GM21423 (cell line): ENCODE measurements around the gene CLN5.
A peak's percentile ranks its signal among the peaks of the same experiment; 100 is the strongest.

Experiments
- ATAC-seq: cut with Tn5 transposase; IDR thresholded peaks from one replicate; pipeline ENCODE4 v1.9.1; 2021; ENCODE audit warnings: mild to moderate bottlenecking, moderate library complexity; ENCODE audit not compliant: unreplicated experiment

CLN5 gene

DNA sequence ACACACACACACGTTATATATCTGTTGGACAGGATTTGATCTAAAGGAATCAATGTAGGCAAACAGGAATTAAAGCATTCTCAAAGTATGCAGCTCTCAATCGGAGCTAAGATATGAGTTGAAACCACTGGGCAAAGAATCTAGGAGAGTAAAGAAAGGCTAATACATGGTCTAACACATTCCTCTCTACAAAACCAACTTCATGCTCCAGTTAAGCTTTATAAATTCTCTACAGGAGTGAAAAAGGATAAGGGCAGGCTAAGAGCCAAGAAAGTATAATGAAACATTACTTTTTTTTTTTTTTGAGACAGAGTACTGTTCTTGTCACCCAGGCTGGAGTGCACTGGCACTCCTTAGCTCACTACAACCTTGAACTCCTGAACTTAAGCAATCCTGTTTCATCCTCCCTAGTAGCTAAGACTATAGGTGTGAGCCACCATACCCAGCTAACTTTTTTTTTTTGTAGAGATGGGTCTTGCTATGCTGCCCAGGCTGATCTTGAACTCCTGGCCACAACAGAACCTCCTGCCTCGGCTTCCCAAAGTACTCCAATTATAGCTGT is 24.5 kb downstream of the CLN5 start:
- no peak for ATAC-seq

DNA sequence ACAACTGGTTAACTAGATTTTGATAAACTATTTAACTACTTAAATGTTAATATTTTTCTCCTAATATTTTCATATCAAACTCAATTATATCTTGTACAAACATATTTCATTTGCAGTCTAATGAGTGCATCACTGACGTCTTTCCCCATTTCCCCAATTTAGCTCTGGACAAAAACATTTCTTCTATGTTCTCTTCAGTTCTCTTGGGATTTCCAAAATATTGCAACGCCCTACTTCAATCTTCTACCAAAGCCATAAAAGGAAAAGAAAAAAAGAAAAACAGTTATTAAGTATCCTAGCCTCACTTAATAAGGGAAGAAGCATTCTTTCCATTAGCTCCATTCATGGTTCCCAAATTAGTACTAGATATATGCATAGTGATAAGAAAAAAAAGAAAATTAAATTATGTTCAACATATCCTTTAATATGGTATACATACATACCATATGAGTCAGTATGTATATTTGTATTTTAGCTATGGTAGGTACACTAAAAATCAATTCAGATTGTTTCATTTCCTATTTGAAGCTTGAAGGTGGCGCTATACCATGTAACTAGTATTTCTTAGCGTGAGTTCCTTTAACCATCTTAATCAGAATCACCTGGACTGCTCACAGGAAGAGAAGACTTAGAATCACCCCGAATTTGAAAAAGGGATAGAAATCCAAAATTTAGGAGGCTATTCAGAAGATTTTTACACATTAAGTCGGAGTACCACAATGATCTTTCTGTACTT is 25.2 kb downstream of the CLN5 start:
- ATAC-seq = no peak

DNA sequence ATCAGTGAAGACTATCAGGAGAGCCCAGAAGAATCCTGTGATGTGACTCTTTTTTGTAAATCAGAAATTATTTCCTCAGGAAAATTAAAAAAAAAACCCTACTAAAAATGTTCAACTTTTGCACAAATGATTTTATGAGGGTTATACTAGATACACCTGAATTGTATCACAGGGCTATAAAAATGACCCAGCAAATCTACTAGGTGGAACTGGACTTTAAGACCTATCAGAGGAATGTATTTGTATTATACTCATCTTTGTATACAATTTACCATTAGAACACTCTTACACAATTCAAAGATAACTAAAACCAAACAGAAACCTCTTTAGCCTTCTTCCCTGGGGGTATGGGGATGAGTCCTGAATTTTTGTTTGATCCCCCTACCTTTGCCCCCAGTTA is 27.9 kb downstream of the CLN5 start:
- no peak for ATAC-seq

DNA sequence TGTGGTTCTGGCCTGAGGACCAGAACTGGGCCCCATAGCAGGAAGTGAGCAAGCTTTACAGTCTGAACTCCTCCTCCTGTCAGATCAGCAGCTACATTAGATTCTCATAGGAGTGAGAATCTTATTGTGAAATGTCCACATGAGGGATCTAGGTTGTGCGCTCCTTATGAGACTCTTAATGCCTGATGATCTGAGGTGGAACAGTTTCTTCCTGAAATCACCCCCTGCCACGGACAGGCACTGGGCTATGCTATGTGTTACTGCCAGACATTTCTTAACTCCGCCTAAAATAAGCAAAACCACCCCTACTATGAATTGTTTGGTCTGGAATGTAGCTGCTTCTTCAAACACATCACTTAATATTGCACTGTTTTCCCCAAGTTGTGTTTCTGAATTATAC is 30.5 kb downstream of the CLN5 start:
- ATAC-seq = no peak

DNA sequence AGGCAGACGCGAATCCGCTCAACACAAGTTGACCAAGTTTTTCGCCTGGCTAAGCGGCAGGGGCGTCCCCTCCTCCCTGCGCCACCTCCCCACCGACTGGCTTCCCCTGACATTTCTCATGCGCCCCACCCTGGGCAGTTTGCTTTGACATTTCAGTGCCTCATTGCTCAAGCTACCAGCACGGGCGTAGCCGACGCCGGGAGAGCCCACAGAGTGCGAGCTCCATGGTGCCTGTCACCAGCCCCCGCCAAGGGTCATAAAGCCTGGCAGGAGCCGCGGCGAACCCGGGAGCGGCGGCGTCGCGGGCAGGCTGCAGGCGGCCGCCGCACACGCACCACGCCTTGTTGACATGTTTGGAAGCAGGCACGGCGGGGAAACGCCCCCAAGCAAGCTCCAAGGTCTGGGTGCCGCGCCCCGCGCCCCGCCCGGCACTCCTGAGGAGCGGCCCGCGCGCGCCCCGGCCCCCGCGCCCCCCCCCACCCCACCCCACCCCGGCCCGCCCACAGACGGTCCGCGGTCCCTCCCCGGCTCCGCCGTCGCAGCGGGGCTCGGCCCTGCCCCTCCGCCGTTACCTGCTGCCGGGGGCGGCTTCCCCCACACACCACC is 34.5 kb downstream of the CLN5 start:
- peak; percentile 54 for ATAC-seq

DNA sequence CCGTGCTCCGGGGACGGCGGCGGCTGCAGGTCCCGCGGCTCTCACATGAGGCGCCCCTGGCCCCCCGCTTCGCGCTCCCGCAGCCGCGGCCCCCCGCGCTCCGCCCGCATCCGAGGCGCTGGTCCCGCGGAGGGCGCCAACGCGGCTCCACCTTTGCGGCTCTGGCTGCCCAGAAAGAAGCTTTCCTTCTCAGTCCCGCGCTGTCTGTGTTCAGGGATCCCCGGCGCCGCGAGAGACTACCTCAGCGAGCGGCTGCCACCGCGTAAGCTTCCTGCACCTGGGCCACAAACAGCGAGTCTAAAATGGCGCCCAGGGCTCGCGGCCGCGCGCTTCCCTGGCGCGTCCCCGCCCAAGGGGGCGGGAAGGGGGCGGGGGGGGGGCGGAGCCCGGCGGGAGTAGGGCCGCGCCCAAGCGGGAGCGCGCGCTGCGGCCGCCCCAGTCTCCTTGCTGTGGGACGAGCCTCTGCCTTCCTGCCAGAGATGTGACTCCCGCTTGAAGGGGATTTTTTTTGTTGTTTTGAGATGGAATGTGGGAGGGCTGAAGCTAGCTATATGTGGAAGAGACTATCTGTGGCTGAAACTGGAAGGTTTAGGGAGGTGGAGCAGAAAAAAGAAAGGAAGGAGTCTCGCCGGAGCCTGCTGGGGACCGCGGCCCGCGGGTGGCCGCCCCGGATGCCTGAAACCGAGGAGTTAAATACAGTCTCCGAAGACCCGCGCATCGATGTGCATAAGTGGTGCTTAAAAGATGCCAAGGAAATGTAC is 35.2 kb downstream of the CLN5 start, which contains the start of gene FBXL3:
Gene FBXL3 (minus strand): TSS at position 299 of the 761 bp plus-strand sequence. CDS start 5,299 bp downstream, outside the sequence.
- ATAC-seq = peak; percentile 54

DNA sequence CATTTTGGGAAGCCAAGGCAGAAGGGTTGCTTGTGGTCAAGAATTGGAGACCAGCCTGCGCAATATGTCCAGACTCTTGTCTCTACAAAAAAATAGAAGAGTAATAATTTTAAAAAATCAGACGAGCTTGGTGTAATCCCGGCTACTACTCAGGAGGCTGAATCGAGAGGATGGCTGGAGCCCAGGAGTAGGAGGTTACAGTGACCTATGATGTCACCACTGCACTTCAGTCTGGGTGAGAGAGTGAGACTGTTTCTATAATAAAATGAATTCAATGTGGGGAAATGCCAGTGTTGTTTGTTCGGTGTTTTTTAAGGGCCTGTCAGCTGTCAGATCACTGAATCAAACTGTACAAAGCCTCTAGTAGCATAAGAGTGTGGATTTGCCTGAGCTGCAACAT is 36.3 kb downstream of the CLN5 start:
- ATAC-seq = no peak

DNA sequence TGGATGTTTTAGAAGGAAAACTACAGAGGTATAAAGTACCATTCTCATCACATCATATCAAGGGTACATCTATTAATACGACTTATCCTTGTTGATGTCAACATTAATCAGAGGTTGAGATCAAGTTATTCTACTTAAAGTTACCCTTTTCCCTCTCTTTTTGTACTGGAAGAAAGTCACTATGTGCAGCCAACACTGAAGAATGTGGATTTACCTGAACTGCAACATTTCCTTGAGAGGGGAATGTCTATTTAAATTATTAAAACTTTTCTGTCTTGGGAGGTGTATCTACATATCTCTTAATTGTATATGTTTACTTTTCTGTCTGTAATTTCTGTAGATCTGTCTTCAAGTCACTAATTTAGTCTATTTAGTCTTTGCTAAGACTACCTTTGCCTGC is 37.6 kb downstream of the CLN5 start:
- no peak for ATAC-seq

DNA sequence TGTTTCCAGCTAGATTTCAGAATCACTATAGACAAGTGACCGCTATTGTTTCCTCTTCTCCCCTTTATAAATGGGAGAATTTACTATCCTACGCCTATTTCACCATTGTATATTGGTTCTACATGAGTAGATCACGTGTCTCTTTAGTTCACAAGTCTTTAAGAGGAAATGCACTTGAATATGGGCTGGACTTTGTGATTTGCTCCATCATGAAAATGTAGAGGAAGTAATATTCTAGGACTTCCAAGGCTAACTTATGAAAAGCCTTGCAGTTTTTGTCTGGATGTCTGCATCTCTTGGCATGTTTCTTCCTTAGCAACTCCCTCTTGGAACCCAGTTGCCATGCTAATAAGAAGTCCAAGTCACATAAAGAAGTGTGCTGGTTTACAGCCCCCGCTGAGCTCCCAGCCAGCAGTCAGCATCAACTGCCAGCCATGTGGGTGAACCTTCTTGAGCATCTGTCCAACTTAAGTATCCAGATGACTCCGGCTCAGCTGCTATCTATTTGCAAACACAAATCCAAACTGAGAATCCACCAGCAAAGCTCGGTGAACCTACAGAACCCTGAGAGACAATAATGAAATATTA is 39.9 kb downstream of the CLN5 start:
- ATAC-seq = no peak

DNA sequence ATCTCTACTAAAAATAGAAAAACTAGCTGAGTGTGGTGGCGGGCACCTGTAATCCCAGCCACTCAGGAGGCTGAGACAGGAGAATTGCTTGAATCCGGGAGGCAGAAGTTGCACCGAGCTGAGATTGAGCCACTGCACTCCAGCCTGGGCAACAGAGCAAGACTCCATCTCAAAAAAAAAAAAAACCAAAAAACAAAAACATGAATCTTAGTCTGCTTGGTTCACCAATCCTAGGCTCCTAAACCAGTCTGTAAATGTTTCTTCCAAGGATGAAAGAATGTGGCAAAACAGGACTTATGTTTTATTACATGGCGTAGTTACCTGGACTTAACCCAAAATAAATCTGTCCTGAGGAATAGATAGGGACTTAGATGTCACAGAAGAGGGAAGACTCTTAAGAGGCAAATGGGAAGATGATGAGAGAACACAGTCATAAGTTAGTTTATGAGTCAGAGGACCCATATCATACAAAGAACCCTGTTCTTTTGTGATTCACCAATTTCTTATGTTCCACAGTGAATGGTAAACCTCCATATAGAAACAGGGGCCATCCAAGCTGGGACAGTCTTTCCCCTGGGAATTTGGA is 41.9 kb downstream of the CLN5 start:
- no peak for ATAC-seq

DNA sequence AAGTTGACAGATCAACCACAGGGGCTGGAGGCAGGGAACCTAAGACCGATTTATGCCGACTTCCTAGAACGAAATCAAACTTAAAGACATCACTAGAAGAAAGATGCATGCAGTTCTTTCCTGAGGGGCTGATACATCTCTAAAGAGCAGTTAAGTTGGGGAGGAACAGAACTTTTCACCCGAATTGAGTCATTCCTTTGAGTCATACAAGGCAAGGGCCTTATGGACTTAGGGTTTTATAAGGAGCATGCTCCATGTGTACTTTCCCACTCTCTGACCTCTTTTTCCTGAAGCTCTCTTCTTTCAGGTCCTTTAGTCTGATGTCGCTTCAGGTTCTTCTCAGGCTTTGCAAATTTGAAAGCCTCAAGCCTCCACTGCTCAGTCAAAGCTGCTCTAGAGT is 43.0 kb downstream of the CLN5 start:
- no peak for ATAC-seq

DNA sequence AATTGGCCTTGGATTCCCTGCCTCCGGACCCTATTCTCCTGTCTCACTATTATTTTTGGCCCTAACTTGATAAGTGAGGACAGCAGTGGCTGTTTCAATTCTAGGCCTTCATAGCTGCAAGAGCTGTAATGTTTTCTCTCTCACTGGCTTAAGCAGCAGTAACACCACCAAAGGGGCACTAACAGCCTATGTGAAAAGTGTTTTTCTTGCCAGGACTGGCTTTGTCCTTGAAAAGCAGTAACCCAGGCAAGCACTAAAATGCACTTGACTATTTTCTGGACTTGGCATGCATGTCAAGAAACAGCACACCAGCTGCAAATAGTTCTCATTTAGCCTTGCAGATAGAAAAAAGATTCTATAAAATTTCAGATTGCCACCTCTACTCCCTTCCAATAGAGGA is 44.4 kb downstream of the CLN5 start:
- ATAC-seq = no peak

DNA sequence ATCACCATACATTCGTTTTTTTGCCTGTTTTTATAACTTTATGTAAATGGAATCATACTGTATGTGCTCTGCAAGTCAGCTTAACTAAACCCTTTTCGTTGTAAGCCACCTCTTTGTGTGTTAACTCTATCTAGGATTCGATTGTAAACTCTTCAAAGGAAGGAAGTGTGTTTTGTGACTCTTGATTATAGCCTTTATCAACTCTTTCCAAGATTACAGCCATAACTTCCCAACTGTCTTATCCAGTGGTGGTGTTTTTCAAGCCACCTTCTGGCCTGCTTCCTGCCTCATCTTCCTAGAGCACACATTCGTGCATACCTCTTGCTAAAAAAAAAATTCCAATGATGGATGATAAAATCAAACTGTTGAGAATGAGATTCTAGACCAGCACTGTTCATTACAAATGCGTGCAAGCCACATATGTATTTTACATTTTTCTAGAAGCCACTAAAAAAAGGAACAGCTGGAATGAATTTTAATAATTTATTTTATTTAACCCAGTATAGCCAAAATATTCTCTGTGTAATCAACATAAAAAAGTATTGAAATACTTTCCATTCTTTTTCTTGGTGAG is 47.1 kb downstream of the CLN5 start:
- no peak for ATAC-seq

DNA sequence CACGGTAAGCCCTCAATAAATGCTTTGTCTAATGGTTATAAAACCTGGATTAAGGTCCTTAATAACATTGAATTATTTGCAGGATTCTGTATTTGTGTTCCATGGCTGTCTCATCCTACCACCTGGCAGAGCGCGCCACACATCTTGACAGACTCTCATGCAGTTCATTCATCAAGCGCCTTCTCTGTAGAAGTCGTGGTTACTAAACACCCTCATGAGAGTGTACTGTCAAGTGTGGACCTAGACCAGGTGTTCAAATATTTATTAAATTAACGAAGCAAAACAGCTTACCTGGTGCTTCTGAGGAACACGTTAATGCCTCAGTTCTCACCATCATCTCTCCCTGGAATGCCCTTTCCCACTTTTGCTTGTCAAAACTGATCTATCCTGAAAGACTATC is 48.2 kb downstream of the CLN5 start:
- ATAC-seq = no peak

DNA sequence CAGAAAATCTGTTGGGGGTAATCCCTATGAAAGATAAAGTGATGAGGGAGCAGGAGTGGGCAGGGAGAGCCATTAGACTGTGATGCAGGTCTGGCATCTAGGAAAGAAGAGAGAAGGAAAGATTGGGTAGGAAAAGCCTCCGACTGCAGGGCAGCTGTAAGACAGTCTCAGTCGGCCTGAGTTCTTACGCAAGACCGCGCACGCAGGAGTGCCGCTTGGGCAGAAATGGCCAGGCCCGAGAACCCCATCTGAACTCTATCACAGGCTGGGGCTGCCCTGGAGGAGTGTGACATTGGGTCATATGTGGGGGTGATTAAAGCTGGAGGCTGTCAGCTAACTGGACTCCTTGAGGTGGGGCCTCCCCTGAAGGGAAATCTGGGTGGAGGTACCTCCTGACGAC is 49.0 kb downstream of the CLN5 start:
- no peak for ATAC-seq

DNA sequence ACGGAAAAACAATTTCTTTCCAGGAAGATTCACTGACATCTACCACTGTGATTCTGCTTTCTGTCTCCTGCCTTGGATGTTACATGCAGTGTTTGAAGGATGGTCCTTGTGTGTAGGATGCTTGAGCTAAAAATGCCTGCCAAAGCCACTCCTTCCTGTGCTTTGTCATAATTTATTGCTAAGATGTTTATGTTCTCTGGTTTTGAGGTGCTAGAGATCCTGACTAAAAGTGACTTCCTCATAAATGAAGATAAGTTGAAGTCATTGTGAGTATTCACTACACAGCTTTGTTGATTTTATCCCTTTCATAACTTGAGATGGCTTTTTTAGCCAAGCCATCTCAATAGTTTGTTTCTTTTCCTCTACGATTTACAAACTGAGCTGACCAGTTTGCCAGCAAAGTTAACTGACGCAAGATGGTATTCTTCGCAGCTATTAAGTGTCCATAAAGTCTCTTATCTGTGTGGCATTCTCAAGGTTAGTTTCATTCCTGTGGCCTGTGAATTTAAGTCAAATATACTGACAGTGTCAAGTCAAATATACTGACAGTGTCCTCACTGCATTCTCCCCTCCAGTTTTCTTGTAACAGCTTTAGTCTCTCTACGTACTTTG is 50.8 kb downstream of the CLN5 start:
- no peak for ATAC-seq

DNA sequence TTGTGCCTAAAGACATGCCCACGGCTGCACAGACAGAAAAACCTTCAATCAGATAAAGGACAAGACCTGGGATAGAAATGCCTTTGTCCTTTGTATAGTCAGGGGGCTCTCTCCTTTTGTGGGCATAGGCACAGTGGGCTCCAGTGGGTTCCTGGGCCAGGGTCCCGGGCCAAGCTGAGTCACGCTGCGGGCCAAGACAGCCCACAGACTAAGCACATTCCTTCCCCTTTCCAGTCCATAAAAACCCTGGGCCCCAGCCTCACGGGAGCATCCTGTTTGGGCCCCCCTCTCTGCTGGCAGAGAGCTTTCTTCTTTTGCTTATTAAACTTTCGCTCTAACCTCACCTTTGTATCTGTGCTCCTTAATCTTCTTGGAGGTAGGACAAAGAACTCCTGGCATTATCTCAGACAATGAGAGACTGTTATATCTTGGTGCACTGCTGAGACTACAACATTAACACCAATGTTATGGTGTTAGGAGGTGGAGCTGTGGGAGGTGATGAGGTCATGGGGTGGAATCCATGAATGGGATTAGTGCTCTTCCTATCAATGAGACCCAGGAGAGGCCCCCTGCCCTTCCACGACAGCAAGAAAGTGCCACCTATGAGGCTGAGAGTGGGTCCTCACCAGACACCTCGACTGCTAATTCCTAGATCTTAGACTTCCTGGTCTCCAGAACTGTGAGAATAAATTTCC is 55.9 kb downstream of the CLN5 start:
- ATAC-seq = no peak

DNA sequence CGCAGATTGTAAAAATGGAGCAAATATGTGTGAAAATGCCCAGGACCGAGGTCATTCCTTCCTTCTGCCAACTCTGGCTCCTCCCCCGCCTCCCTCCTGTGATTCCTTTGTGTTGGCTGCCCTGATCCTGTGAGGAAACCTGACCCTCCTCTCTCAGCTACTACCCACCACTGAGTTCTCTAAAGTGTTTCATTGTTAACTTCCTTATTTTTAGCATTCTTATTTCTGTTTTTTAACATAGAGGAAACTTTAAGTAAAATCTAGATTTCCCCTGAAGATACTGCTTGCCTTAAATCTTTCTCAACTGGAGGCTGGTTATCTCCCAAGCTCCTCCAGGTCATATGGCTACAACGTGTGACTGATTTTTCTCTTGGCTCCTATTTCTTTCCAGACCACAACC is 56.8 kb downstream of the CLN5 start:
- ATAC-seq = no peak

DNA sequence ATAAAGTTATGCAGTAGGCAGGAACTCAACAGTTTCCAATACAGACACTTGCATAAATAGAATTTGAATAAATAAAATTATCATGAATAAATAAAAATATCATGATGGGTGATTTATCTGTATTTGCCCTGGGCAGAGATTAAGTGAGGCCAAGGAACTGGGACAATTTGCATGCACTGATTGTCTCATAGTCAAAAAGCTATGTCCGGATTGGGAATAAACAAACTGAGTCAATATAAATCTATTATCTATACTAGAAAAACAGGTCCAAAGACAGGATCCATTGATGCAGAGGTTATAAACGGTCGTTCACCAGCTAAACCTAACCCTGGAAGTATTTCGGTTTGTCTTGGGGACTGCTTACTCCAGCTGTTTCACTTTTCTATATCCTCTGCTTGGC is 61.3 kb downstream of the CLN5 start:
- ATAC-seq = no peak
